HT-29 (cell line): ENCODE measurements around the gene HIBCH. TPM values are rescaled to one million over a fixed set of nuclear protein-coding genes. Genes with fewer than 3 reads are reported as not detected.
"Not testable (repeated sequence)": the region's sequence is repeated elsewhere in the genome, so short reads cannot be mapped to it uniquely, and the experiment has no call there.

Experiments
- DNase-seq: peaks from one replicate; pipeline ENCODE4 v3.0.0-alpha.2; 2015; ENCODE audit warnings: low spot score
- total RNA-seq: library from RNA; depleted of rRNA; stranded (reverse); fragments of >200 nt; shearing (Covaris generic); gene quantifications from 2 replicates; pipeline ENCODE4 v1.2.3, GENCODE V29; 2014

The HIBCH gene
- total RNA-seq, 1 experiment from 2014 or later, result 8.6 TPM

- no peak for DNase-seq
Measured at GRCh38 chr2:190308031-190308430, 11.6 kb downstream of the HIBCH start.

GRCh38 chr2:190304404-190304803 is 15.2 kb downstream of the HIBCH start:
- DNase-seq, result no peak

- DNase-seq, result no peak
Measured at GRCh38 chr2:190303647-190304046, 16.0 kb downstream of the HIBCH start.

GRCh38 chr2:190302052-190302451 is 17.6 kb downstream of the HIBCH start:
- no peak for DNase-seq

GRCh38 chr2:190301032-190301431 is 18.6 kb downstream of the HIBCH start:
- DNase-seq, result no peak

GRCh38 chr2:190297880-190298279 is 21.7 kb downstream of the HIBCH start:
- DNase-seq, result not testable (repeated sequence)

GRCh38 chr2:190283783-190284182 is 35.8 kb downstream of the HIBCH start:
- DNase-seq, result no peak

- no peak for DNase-seq
Measured at GRCh38 chr2:190280565-190281350, 38.9 kb downstream of the HIBCH start.

- DNase-seq, result not testable (repeated sequence)
Measured at GRCh38 chr2:190279256-190280134, 40.1 kb downstream of the HIBCH start.

- peak; percentile 60 for DNase-seq
Measured at GRCh38 chr2:190277234-190278112, 42.2 kb downstream of the HIBCH start.

- no peak for DNase-seq
Measured at GRCh38 chr2:190272457-190272842, 47.2 kb downstream of the HIBCH start.

GRCh38 chr2:190271783-190272456 is 47.7 kb downstream of the HIBCH start:
- no peak for DNase-seq

- DNase-seq, result no peak
Measured at GRCh38 chr2:190270298-190270697, 49.3 kb downstream of the HIBCH start.

GRCh38 chr2:190269699-190270098 is 49.9 kb downstream of the HIBCH start:
- not testable (repeated sequence) for DNase-seq

GRCh38 chr2:190267302-190267701 is 52.3 kb downstream of the HIBCH start:
- DNase-seq, result no peak

- no peak for DNase-seq
Measured at GRCh38 chr2:190266314-190266713, 53.3 kb downstream of the HIBCH start.

- no peak for DNase-seq
Measured at GRCh38 chr2:190261851-190262250, 57.8 kb downstream of the HIBCH start.

- no peak for DNase-seq
Measured at GRCh38 chr2:190256087-190256486, 63.5 kb downstream of the HIBCH start.

GRCh38 chr2:190255676-190256075 is 64.0 kb downstream of the HIBCH start:
- DNase-seq, result no peak

- no peak for DNase-seq
Measured at GRCh38 chr2:190254063-190254850, 65.4 kb downstream of the HIBCH start.
